SK-N-SH (cell line): ENCODE results near the gene DCAF6. TPM values are rescaled to one million over a fixed set of nuclear protein-coding genes. Genes with fewer than 3 reads are reported as not detected.

Experiments
- CTCF ChIA-PET: fragments of 300-600, 350-600 bp; formaldehyde crosslinking; extraction: SDS; loops from one replicate; lab custom pipeline; 2021; lab: Yijun Ruan, JAX
- POLR2A ChIA-PET: fragments of 350-600 bp; sonication (Branson Sonifier 250); formaldehyde crosslinking; extraction: SDS; loops from one replicate; lab custom pipeline; 2020; ENCODE audit warnings: antibody characterized with exemption, inconsistent platforms; lab: Yijun Ruan, JAX
- DNase-seq: peaks from one replicate; pipeline ENCODE4 v3.0.0; 2012
- H2AFZ ChIP-seq: fragments of 200-600 bp; sonication (generic); 2 replicates; pipeline ENCODE4 v1.8.1; 2016; ENCODE audit warnings: antibody characterized with exemption, mild to moderate bottlenecking, low read depth
- H3F3A ChIP-seq: fragments of 200-600 bp; sonication (generic); replicated peaks from 2 replicates; pipeline ENCODE3; 2016; ENCODE audit warnings: antibody characterized with exemption, mild to moderate bottlenecking; ENCODE audit not compliant: insufficient read depth
- H3K27ac ChIP-seq, 2 experiments: fragments of 200-500 bp in 1 of 2; fragments of 200-600 bp in 1 of 2; sonication (Bioruptor generic) in 1 of 2; sonication (generic), shearing (Covaris generic) in 1 of 2; 2 replicates each; pipeline versions ENCODE4 v1.5.1 to v1.6.1; 2014 to 2016; ENCODE audit warnings: low read depth in 2 of 2, inconsistent platforms in 1 of 2, low read length in 1 of 2, mild to moderate bottlenecking in 1 of 2, mixed read lengths in 1 of 2
- H3K27me3 ChIP-seq: fragments of 200-600 bp; sonication (generic), shearing (Covaris generic); 2 replicates; pipeline ENCODE4 v1.6.1; 2016; ENCODE audit warnings: mixed run types; ENCODE audit not compliant: insufficient read depth
- H3K36me3 ChIP-seq, 2 experiments: fragments of 200-500 bp in 1 of 2; fragments of 200-600 bp in 1 of 2; sonication (Bioruptor generic) in 1 of 2; sonication (generic) in 1 of 2; replicated peaks in 1 of 2; 2 replicates each; pipeline versions ENCODE3 to v1.5.1; 2014 to 2016; ENCODE audit warnings: low read length in 1 of 2, mild to moderate bottlenecking in 1 of 2; ENCODE audit not compliant: insufficient read depth in 2 of 2, control insufficient read depth in 1 of 2
- H3K4me1 ChIP-seq, 2 experiments: fragments of 200-500 bp in 1 of 2; fragments of 200-600 bp in 1 of 2; sonication (Bioruptor generic) in 1 of 2; sonication (generic), shearing (Covaris generic) in 1 of 2; 2 replicates each; pipeline versions ENCODE4 v1.5.1 to v1.6.1; 2014 to 2016; ENCODE audit warnings: low read depth in 1 of 2, low read length in 1 of 2, mixed run types in 1 of 2; ENCODE audit not compliant: insufficient read depth in 2 of 2, control insufficient read depth in 1 of 2
- H3K4me2 ChIP-seq: fragments of 200-600 bp; sonication (generic), shearing (Covaris generic); 2 replicates; pipeline ENCODE4 v1.6.1; 2017; ENCODE audit warnings: mixed run types
- H3K4me3 ChIP-seq, 2 experiments: fragments of 200-500 bp in 1 of 2; fragments of 200-600 bp in 1 of 2; sonication (Bioruptor generic) in 1 of 2; sonication (generic), shearing (Covaris generic) in 1 of 2; 2 replicates each; pipeline versions ENCODE4 v1.5.1 to v1.8.1; 2014 to 2016; ENCODE audit warnings: low read depth in 2 of 2, inconsistent platforms in 1 of 2, low read length in 1 of 2, mild to moderate bottlenecking in 1 of 2, mixed read lengths in 1 of 2, moderate library complexity in 1 of 2
- H3K79me2 ChIP-seq: fragments of 200-600 bp; sonication (generic); 2 replicates; pipeline ENCODE4 v1.8.1; 2017; ENCODE audit warnings: mild to moderate bottlenecking; ENCODE audit not compliant: insufficient read depth
- H3K9ac ChIP-seq: fragments of 200-600 bp; sonication (generic); 2 replicates; pipeline ENCODE4 v1.6.1; 2017; ENCODE audit warnings: mixed run types
- H3K9me2 ChIP-seq: fragments of 200-600 bp; sonication (generic); 2 replicates; pipeline ENCODE4 v1.6.1; 2017; ENCODE audit warnings: mixed run types
- H3K9me3 ChIP-seq: fragments of 200-600 bp; sonication (generic); 2 replicates; pipeline ENCODE4 v1.6.1; 2017; ENCODE audit warnings: mixed run types, mild to moderate bottlenecking, moderate library complexity
- H4K20me1 ChIP-seq: fragments of 200-600 bp; sonication (generic); 2 replicates; pipeline ENCODE4 v1.6.1; 2017; ENCODE audit warnings: mild to moderate bottlenecking, mixed run types; ENCODE audit not compliant: insufficient read depth
- ELF1 ChIP-seq: IDR thresholded peaks from 2 replicates; pipeline ENCODE4 v1.4.0; 2012
- GABPA ChIP-seq: IDR thresholded peaks from 2 replicates; pipeline ENCODE4 v1.4.0; 2012; ENCODE audit warnings: low read depth, mild to moderate bottlenecking
- POLR2AphosphoS5 ChIP-seq: IDR thresholded peaks from 2 replicates; pipeline ENCODE4 v1.6.1; 2012; ENCODE audit warnings: low read depth, low read length
- TAF1 ChIP-seq: IDR thresholded peaks from 2 replicates; pipeline ENCODE4 v1.6.1; 2012; ENCODE audit warnings: low read depth, mild to moderate bottlenecking, low read length, moderate library complexity, borderline replicate concordance
- WGBS: methylation state at CpG from one replicate; pipeline ENCODE4 v1.1.6; 2017; ENCODE audit warnings: low lambda C conversion rate; 5-methylcytosine and 5-hydroxymethylcytosine counted together
- polyA plus RNA-seq, 3 experiments: library from polyadenylated mRNA; depleted of rRNA; stranded (reverse); fragments of >200 nt; gene quantifications; 2 replicates each; pipeline ENCODE4 v1.2.3, GENCODE V29; 2012
- TF ChIP-seq, protein P1 (sequence below): IDR thresholded peaks from 2 replicates; pipeline ENCODE4 v1.4.0; 2012; ENCODE audit warnings: low read depth
- TF ChIP-seq, protein P2 (sequence below): fragments of 200-600 bp; sonication (generic); IDR thresholded peaks from 2 replicates; pipeline ENCODE4 v1.6.1; 2017; ENCODE audit warnings: antibody characterized with exemption, mild to moderate bottlenecking, moderate library complexity
- TF ChIP-seq, protein P3 (sequence below): IDR thresholded peaks from 2 replicates; pipeline ENCODE4 v1.6.1; 2012; ENCODE audit warnings: mild to moderate bottlenecking, low read depth, low read length, moderate library complexity

The DCAF6 gene
- polyA plus RNA-seq, 1 of the 3 experiments (the other 2 are of a cell fraction) = 31.3 TPM

DNA sequence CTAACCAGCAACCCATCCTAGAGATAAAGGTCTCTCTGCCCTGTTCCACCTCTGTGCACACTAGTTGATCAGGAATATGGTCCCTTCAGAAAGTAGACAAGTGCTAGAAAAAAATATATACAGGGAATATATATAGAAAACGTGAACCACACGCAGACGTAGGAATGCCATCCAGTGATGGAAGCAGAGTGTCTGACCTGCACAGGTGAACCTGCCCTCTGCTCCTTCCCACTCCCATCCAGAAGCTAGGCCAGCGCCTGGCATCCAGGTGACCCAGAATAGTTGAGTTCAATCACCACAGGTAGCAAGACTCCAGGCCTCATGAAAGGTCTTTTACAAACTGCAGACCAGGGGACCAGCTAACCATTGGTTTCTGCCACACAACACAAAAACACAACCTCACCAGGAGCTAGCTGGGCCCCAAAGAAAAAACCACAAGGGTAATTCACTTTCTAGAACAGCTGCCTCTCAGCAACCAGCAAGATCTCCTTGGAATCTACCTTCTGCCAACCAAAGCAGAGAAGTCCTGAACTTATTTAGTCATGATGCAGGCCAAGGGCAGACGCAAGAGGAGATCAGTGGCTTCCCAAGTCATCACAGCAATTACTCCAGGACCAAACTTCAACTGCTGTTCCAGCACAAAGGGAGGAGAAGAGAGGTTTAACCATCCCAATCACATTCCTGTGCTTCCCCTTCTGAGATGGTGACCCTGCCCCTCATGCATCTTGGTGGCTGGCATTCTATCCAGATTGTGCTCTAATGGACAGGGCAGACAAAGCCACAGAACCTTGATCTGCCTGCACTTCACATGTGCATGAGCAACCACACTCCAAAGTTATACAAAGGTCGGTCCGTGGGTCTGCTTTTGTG lies 147.2 kb downstream of the DCAF6 start:
- no peaks in the 10 kb centered on the region for H3K27me3 ChIP-seq
- peaks cover 27% of the 10 kb centered on the region for H3F3A ChIP-seq
- ChIA-PET POLR2A (no interaction called here), CTCF (interaction anchor here (0.7 to 8.3 kb wide), 18 partner anchors 8 to 483 kb away, joined by 3 to 86 read pairs (median 5); no protein-coding TSS in a partner anchor)
- no peak for DNase-seq
- H3K9me2 ChIP-seq = no peaks in the 10 kb centered on the region
- no peaks in the 10 kb centered on the region for H3K79me2 ChIP-seq
- H3K36me3 ChIP-seq = peaks cover 15 to 51% of the 10 kb centered on the region in 2 experiments
- no peaks in the 10 kb centered on the region for H4K20me1 ChIP-seq
- WGBS = 93% methylated on average over 7 of the region's 7 CpGs
- TF ChIP-seq, protein P1, sequence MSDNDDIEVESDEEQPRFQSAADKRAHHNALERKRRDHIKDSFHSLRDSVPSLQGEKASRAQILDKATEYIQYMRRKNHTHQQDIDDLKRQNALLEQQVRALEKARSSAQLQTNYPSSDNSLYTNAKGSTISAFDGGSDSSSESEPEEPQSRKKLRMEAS = no peak
- TF ChIP-seq, protein P2, sequence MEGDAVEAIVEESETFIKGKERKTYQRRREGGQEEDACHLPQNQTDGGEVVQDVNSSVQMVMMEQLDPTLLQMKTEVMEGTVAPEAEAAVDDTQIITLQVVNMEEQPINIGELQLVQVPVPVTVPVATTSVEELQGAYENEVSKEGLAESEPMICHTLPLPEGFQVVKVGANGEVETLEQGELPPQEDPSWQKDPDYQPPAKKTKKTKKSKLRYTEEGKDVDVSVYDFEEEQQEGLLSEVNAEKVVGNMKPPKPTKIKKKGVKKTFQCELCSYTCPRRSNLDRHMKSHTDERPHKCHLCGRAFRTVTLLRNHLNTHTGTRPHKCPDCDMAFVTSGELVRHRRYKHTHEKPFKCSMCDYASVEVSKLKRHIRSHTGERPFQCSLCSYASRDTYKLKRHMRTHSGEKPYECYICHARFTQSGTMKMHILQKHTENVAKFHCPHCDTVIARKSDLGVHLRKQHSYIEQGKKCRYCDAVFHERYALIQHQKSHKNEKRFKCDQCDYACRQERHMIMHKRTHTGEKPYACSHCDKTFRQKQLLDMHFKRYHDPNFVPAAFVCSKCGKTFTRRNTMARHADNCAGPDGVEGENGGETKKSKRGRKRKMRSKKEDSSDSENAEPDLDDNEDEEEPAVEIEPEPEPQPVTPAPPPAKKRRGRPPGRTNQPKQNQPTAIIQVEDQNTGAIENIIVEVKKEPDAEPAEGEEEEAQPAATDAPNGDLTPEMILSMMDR = no peak
- TF ChIP-seq POLR2AphosphoS5 (no peak), GABPA (no peak), TAF1 (no peak), ELF1 (no peak)
- TF ChIP-seq, protein P3, sequence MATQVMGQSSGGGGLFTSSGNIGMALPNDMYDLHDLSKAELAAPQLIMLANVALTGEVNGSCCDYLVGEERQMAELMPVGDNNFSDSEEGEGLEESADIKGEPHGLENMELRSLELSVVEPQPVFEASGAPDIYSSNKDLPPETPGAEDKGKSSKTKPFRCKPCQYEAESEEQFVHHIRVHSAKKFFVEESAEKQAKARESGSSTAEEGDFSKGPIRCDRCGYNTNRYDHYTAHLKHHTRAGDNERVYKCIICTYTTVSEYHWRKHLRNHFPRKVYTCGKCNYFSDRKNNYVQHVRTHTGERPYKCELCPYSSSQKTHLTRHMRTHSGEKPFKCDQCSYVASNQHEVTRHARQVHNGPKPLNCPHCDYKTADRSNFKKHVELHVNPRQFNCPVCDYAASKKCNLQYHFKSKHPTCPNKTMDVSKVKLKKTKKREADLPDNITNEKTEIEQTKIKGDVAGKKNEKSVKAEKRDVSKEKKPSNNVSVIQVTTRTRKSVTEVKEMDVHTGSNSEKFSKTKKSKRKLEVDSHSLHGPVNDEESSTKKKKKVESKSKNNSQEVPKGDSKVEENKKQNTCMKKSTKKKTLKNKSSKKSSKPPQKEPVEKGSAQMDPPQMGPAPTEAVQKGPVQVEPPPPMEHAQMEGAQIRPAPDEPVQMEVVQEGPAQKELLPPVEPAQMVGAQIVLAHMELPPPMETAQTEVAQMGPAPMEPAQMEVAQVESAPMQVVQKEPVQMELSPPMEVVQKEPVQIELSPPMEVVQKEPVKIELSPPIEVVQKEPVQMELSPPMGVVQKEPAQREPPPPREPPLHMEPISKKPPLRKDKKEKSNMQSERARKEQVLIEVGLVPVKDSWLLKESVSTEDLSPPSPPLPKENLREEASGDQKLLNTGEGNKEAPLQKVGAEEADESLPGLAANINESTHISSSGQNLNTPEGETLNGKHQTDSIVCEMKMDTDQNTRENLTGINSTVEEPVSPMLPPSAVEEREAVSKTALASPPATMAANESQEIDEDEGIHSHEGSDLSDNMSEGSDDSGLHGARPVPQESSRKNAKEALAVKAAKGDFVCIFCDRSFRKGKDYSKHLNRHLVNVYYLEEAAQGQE = no peak
- no peak overlapping the region for H3K4me3 ChIP-seq
- H3K4me1 ChIP-seq = peaks cover 7 to 9% of the 10 kb centered on the region in 2 experiments; a peak in 3 of 4 replicates
- no peak overlapping the region for H3K4me2 ChIP-seq
- no peaks in the 10 kb centered on the region for H3K9me3 ChIP-seq
- H3K9ac ChIP-seq = no peak overlapping the region
- no peak overlapping the region for H2AFZ ChIP-seq
- H3K27ac ChIP-seq = no peak overlapping the region
